Mucosa of rectum (tissue), 2 donors: ENCODE measurements around the gene DNAJC28.

ENCODE experiments used
- H3K27ac ChIP-seq, 2 donors: one replicate each; pipeline ENCODE4 v1.7.0; 2013; ENCODE audit warnings: inconsistent platforms in 2 of 2, low read depth in 2 of 2, low read length in 2 of 2
- H3K27me3 ChIP-seq, 2 donors: one replicate each; pipeline ENCODE4 v1.7.0; 2013; ENCODE audit warnings: low read length in 2 of 2; ENCODE audit not compliant: control insufficient read depth in 2 of 2, insufficient read depth in 2 of 2
- H3K36me3 ChIP-seq, 2 donors: one replicate each; pipeline ENCODE4 v1.7.0; 2013; ENCODE audit warnings: low read length in 2 of 2; ENCODE audit not compliant: control insufficient read depth in 2 of 2, insufficient read depth in 2 of 2
- H3K4me1 ChIP-seq, 2 donors: one replicate each; pipeline ENCODE4 v1.7.0; 2013; ENCODE audit warnings: low read length in 2 of 2, mild to moderate bottlenecking in 1 of 2; ENCODE audit not compliant: control insufficient read depth in 2 of 2, insufficient read depth in 2 of 2
- H3K4me3 ChIP-seq, 2 donors: one replicate each; pipeline ENCODE4 v1.7.0; 2013; ENCODE audit warnings: low read length in 2 of 2
- H3K9ac ChIP-seq, 2 donors: one replicate each; pipeline ENCODE4 v1.7.0; 2013; ENCODE audit warnings: low read length in 2 of 2, low read depth in 1 of 2, mild to moderate bottlenecking in 1 of 2
- H3K9me3 ChIP-seq, 2 donors: one replicate each; pipeline ENCODE4 v1.7.0; 2013; ENCODE audit warnings: low read length in 2 of 2; ENCODE audit not compliant: control insufficient read depth in 2 of 2
- donor health status: healthy.
- donor health status: Normal muscosa, but diverticular disease.

DNAJC28 gene, protein sequence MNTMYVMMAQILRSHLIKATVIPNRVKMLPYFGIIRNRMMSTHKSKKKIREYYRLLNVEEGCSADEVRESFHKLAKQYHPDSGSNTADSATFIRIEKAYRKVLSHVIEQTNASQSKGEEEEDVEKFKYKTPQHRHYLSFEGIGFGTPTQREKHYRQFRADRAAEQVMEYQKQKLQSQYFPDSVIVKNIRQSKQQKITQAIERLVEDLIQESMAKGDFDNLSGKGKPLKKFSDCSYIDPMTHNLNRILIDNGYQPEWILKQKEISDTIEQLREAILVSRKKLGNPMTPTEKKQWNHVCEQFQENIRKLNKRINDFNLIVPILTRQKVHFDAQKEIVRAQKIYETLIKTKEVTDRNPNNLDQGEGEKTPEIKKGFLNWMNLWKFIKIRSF

GRCh38 chr21:33491373-33492102 lies at the start of gene DNAJC28:
Gene DNAJC28, minus strand, starts transcription at chr21:33491716. Its CDS starts 2,323 bp downstream, at chr21:33489393.
- H3K36me3 ChIP-seq = no peaks in the 10 kb centered on the region
- H3K9me3 ChIP-seq = no peaks in the 10 kb centered on the region
- H3K9ac ChIP-seq = peak within 1 kb of the TSS; percentile 79 to 80
- peaks cover 0 to 9% of the 10 kb centered on the region in 2 donors for H3K4me1 ChIP-seq
- H3K4me3 ChIP-seq = peak within 1 kb of the TSS; percentile 91 to 95
- no peaks in the 10 kb centered on the region for H3K27me3 ChIP-seq
- peak within 1 kb of the TSS; percentile 46 to 75 for H3K27ac ChIP-seq

GRCh38 chr21:33541105-33541711 lies 49.7 kb upstream of the DNAJC28 start:
- H3K9ac ChIP-seq = peak overlapping the region; percentile 99 to 100
- peaks cover 11 to 14% of the 10 kb centered on the region in 2 donors for H3K4me1 ChIP-seq
- H3K4me3 ChIP-seq = peak overlapping the region; percentile 93 to 99
- H3K36me3 ChIP-seq = peaks cover 16 to 22% of the 10 kb centered on the region in 2 donors
- H3K9me3 ChIP-seq = no peaks in the 10 kb centered on the region
- no peaks in the 10 kb centered on the region for H3K27me3 ChIP-seq
- H3K27ac ChIP-seq = peak overlapping the region; percentile 100

- Histone ChIP-seq H3K27ac (no peak overlapping the region), H3K4me1 (peaks cover 11 to 14% of the 10 kb centered on the region in 2 donors), H3K9me3 (no peaks in the 10 kb centered on the region), H3K36me3 (peaks cover 16 to 23% of the 10 kb centered on the region in 2 donors), H3K27me3 (no peaks in the 10 kb centered on the region), H3K9ac (no peak overlapping the region), H3K4me3 (peak overlapping the region; percentile 93 to 99)
Measured at GRCh38 chr21:33540711-33541104, 49.2 kb upstream of the DNAJC28 start.

DNA sequence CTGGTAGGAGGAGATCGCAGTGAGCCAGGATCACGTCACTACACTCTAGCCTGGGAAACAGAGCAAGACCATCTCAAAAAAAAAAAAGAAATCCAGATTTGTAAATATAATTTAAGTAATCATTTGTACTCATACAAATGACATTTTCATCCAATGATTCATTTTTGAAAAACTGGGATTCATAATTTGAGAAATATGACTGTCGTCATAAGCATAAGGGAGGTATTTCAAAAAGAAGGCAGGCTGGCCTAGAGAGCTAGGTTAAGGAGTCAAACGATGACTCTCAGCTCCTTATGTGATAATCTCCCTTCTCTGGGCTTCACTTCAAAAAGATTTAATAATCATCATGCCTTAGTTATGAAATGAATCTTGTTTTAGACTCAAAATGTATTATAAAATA lies 48.1 kb upstream of the DNAJC28 start:
- no peak overlapping the region for H3K9ac ChIP-seq
- H3K4me1 ChIP-seq = peaks cover 8 to 10% of the 10 kb centered on the region in 2 donors
- no peaks in the 10 kb centered on the region for H3K9me3 ChIP-seq
- H3K27ac ChIP-seq = no peak overlapping the region
- H3K4me3 ChIP-seq = no peak overlapping the region
- H3K36me3 ChIP-seq = peaks cover 22 to 23% of the 10 kb centered on the region in 2 donors
- no peaks in the 10 kb centered on the region for H3K27me3 ChIP-seq

DNA sequence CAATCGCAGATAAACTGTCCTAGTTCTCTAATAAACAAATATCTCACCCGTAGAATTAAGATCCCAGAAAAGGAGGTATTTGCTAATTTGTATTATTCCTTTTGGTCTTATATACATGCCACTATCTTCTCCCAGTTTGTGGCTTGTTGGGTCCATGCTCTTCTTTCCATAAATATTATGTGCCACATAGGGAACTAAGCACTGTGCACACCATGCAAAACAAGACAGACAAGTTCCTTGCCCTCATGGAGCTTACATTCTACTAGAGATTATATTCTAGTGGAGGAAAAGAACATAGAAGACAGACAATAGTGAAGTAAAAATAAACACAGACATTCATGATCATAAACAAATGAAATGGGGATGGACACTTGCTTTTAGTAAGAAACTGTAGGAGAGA lies 45.7 kb upstream of the DNAJC28 start:
- peaks cover 5 to 10% of the 10 kb centered on the region in 2 donors for H3K4me1 ChIP-seq
- H3K9ac ChIP-seq = no peak overlapping the region
- no peak overlapping the region for H3K27ac ChIP-seq
- peaks cover 39 to 44% of the 10 kb centered on the region in 2 donors for H3K36me3 ChIP-seq
- no peaks in the 10 kb centered on the region for H3K9me3 ChIP-seq
- H3K4me3 ChIP-seq = no peak overlapping the region
- H3K27me3 ChIP-seq = no peaks in the 10 kb centered on the region

- peaks cover 52 to 65% of the 10 kb centered on the region in 2 donors for H3K36me3 ChIP-seq
Measured at GRCh38 chr21:33531007-33531406, 39.5 kb upstream of the DNAJC28 start.

GRCh38 chr21:33522953-33523349 lies 31.4 kb upstream of the DNAJC28 start:
- no peaks in the 10 kb centered on the region for H3K4me1 ChIP-seq
- no peak overlapping the region for H3K27ac ChIP-seq
- H3K27me3 ChIP-seq = no peaks in the 10 kb centered on the region
- no peak overlapping the region for H3K4me3 ChIP-seq
- peaks cover 15 to 32% of the 10 kb centered on the region in 2 donors for H3K36me3 ChIP-seq
- H3K9ac ChIP-seq = no peak overlapping the region
- no peaks in the 10 kb centered on the region for H3K9me3 ChIP-seq

More at GRCh38 chr21:33531007-33531406, 39.5 kb upstream of the DNAJC28 start:
- Histone ChIP-seq H3K9ac (no peak overlapping the region), H3K4me3 (no peak overlapping the region), H3K27me3 (no peaks in the 10 kb centered on the region), H3K27ac (no peak overlapping the region), H3K9me3 (no peaks in the 10 kb centered on the region), H3K4me1 (no peaks in the 10 kb centered on the region)

DNA sequence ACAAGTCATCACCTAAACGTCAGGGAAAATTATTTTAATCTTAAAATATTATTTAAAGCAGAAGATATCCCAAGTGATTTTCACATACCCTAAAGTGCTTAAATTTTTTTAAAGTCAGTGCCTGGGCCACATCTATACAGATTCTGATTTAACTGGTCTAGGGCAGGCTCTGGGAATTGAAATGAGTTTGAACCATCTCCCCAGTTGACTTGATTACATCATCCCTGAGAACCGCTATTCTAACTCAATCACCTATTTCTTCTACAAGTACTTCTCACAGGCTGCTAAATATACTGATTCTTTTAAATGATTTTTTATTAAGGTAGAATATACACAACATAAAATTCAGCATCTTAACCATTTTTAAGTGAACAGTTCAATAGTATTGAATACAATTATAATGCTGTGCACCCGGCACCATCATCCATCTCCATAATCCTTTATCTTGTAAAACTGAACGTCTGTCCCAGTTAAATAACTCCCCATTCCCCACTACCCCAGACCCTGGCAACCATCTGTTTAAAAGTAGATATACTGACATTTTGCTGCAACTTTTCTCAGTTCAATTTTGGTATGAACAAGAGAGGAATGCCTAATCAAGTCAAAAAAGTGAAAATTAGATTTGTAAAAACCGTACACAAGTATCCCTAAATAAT lies 30.9 kb upstream of the DNAJC28 start:
- Histone ChIP-seq H3K9ac (no peak overlapping the region), H3K36me3 (peaks cover 15 to 27% of the 10 kb centered on the region in 2 donors), H3K27ac (no peak overlapping the region), H3K4me3 (no peak overlapping the region), H3K4me1 (no peaks in the 10 kb centered on the region), H3K9me3 (no peaks in the 10 kb centered on the region), H3K27me3 (no peaks in the 10 kb centered on the region)

DNA sequence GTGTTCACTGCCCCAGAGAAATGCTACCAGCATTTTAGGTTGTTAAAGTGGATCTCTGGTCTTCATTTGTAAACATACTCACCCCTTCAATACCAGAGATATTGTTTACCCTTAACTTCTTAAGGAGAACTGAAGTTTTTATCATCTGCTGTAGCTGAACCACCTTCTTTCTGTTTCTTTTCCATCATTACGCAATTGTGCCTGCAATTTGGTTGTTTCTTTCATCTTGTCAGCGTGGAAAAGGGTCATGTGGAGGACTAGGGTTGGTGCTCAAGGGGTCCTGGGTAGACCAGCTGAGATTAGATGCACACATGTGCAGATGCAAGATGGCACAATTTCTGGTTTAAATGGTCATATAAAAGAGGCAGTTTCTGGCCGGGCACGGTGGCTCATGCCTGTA lies 27.4 kb upstream of the DNAJC28 start:
- H3K36me3 ChIP-seq = peaks cover 37 to 41% of the 10 kb centered on the region in 2 donors
- H3K9ac ChIP-seq = no peak overlapping the region
- H3K9me3 ChIP-seq = no peaks in the 10 kb centered on the region
- H3K27me3 ChIP-seq = no peaks in the 10 kb centered on the region
- H3K4me3 ChIP-seq = no peak overlapping the region
- no peaks in the 10 kb centered on the region for H3K4me1 ChIP-seq
- H3K27ac ChIP-seq = no peak overlapping the region
